ENCODE data around the gene SLC35G1. TPM values are rescaled to one million over a fixed set of nuclear protein-coding genes. Genes with fewer than 3 reads are reported as not detected.

Gene SLC35G1
- total RNA-seq, 1 experiment from 2014 or later: 3.2 TPM

DNA sequence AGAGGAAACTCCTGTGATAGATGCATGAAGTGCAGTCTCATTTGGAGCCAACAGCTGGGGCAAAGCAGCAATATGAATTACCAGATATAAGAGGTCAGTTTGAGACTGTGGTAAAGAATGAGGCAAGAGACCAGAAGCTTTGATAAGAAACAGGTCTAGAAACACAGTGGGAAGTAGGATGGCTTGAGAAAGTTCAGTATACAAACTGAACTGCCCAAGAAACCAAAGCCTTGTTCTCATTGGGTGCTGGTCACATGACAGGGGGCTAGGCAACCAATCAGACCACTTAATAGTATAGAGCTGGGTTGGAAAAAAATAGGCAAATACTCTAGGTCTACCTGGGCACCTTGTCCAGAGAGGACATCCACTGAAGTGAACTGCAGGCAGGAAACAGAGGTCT is 53.7 kb downstream of the SLC35G1 start:
- CTCF ChIA-PET: interaction anchor here (0.9 kb wide), 1 partner anchor 31 kb away, joined by 3 read pairs; no protein-coding TSS in a partner anchor

DNA sequence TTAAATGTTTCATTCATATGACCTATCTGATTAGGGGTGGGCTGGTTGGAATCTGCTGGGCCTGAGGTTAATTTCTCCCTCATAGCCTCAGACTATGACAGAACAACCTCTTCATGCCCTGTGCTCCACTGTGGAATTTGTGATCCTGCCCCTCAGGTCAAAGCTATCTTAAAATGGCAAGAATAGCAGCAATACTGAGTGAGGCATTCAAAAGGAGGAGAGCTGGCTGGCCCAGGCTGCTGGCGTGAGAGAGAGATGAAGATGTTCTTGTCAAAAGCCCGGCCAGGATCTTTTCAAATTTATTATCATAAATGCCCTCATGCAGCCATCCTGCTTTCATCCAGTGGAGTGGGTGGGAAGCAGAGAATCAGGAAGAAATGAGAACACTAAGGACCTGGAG is 58.1 kb downstream of the SLC35G1 start:
- CTCF ChIA-PET: no interaction called here

More for the DNA sequence above, 53.7 kb downstream of the SLC35G1 start:
- BruUV-seq (replicated peaks): no TSS peak
- POLR2A ChIA-PET: no interaction called here
- no peaks in the 10 kb centered on the region for H3K4me1 Mint-ChIP-seq (ENCODE audit: insufficient read depth, unreplicated experiment)
- TF ChIP-seq, protein P1, sequence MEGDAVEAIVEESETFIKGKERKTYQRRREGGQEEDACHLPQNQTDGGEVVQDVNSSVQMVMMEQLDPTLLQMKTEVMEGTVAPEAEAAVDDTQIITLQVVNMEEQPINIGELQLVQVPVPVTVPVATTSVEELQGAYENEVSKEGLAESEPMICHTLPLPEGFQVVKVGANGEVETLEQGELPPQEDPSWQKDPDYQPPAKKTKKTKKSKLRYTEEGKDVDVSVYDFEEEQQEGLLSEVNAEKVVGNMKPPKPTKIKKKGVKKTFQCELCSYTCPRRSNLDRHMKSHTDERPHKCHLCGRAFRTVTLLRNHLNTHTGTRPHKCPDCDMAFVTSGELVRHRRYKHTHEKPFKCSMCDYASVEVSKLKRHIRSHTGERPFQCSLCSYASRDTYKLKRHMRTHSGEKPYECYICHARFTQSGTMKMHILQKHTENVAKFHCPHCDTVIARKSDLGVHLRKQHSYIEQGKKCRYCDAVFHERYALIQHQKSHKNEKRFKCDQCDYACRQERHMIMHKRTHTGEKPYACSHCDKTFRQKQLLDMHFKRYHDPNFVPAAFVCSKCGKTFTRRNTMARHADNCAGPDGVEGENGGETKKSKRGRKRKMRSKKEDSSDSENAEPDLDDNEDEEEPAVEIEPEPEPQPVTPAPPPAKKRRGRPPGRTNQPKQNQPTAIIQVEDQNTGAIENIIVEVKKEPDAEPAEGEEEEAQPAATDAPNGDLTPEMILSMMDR (IDR thresholded peaks at IDR 0.05; ENCODE audit: unreplicated experiment): no peak
- no peaks in the 10 kb centered on the region for H3K27me3 Mint-ChIP-seq (ENCODE audit: insufficient read depth, unreplicated experiment)
- H3K36me3 Mint-ChIP-seq (ENCODE audit: insufficient read depth, unreplicated experiment): no peaks in the 10 kb centered on the region
- intact Hi-C loops (cut with micrococcal nuclease): no loop called here
- no peak for DNase-seq (ENCODE audit: unreplicated experiment)
- H3K4me3 Mint-ChIP-seq (ENCODE audit: unreplicated experiment): no peak overlapping the region
- H3K9me3 Mint-ChIP-seq (ENCODE audit: unreplicated experiment): no peaks in the 10 kb centered on the region
- no peak overlapping the region for H3K27ac Mint-ChIP-seq (ENCODE audit: low read depth, unreplicated experiment)

More for the DNA sequence above, 58.1 kb downstream of the SLC35G1 start:
- Mint-ChIP-seq H3K27me3 (ENCODE audit: insufficient read depth, unreplicated experiment) (no peaks in the 10 kb centered on the region), H3K4me1 (ENCODE audit: insufficient read depth, unreplicated experiment) (peaks cover 6% of the 10 kb centered on the region), H3K36me3 (ENCODE audit: insufficient read depth, unreplicated experiment) (no peaks in the 10 kb centered on the region), H3K27ac (ENCODE audit: low read depth, unreplicated experiment) (no peak overlapping the region), H3K9me3 (ENCODE audit: unreplicated experiment) (no peaks in the 10 kb centered on the region), H3K4me3 (ENCODE audit: unreplicated experiment) (no peak overlapping the region)
- intact Hi-C loops (cut with micrococcal nuclease): no loop called here
- no peak for DNase-seq (ENCODE audit: unreplicated experiment)
- no TSS peak for BruUV-seq (replicated peaks)
- POLR2A ChIA-PET: no interaction called here
- TF ChIP-seq, protein P1 (IDR thresholded peaks at IDR 0.05; ENCODE audit: unreplicated experiment): no peak

Other genes starting within 250 kb of the SLC35G1 start
- 19.3 and 25.1 TPM in 2 replicates for gene FRA10AC1, start 191.4 kb upstream of the SLC35G1 start, total RNA-seq (2022)
- not detected in 2 replicates for gene LGI1, start 136.0 kb upstream of the SLC35G1 start, total RNA-seq (2022)
- gene PLCE1, start 100.0 kb downstream of the SLC35G1 start, total RNA-seq (2022): 0.22 and 0.23 TPM in 2 replicates